Left ventricle myocardium superior (tissue), 1 donor: ENCODE measurements around the gene ZNF628. TPM values are rescaled to one million over a fixed set of nuclear protein-coding genes. Genes with fewer than 3 reads are reported as not detected.

Experiments used
- ATAC-seq: fragments of 200-7000 bp; cut with Tn5 transposase; one replicate; pipeline ENCODE4 v1.9.1; 2020; ENCODE audit warnings: mild to moderate bottlenecking, moderate library complexity
- DNase-seq: peaks from one replicate; pipeline ENCODE4 v3.0.0-alpha.2; 2020
- intact Hi-C: fragments of 100-400 bp; cut with micrococcal nuclease; formaldehyde crosslinking; loops from one replicate; pipeline ENCODE4 v1.11.0; 2022
- total RNA-seq: library from RNA; stranded (reverse); fragmentation: NEBNext Ultra II Directional; extraction: Animal tissue kit (Norgen Biotek cat#: 25700); gene quantifications from one replicate; pipeline ENCODE4 v1.2.1, GENCODE V29; 2021
- donor health status: DM: no; HTN: yes; CAD: no; lungs with severe emphysema.

The ZNF628 gene
- total RNA-seq, 1 donor from 2014 or later: 6.4 TPM

GRCh38 chr19:55481148-55481793 is 4.9 kb downstream of the ZNF628 start:
- ATAC-seq: no peak
- DNase-seq: no peak
- intact Hi-C loops: no loop called here

GRCh38 chr19:55481794-55482155 is 5.4 kb downstream of the ZNF628 start:
- DNase-seq: no peak
- intact Hi-C loops: no loop called here

GRCh38 chr19:55482156-55482961 is 5.9 kb downstream of the ZNF628 start:
- intact Hi-C loops: no loop called here
- ATAC-seq (no peak), DNase-seq (no peak)

More at GRCh38 chr19:55481794-55482155, 5.4 kb downstream of the ZNF628 start:
- ATAC-seq: no peak

- ATAC-seq (no peak), DNase-seq (no peak)
- intact Hi-C loops: no loop called here
Measured at GRCh38 chr19:55482967-55483705, 6.7 kb downstream of the ZNF628 start.

GRCh38 chr19:55483706-55484592 is 7.5 kb downstream of the ZNF628 start:
- DNase-seq: peak; percentile 25
- intact Hi-C loops: no loop called here
- no peak for ATAC-seq

- peak; percentile 39 for ATAC-seq
- intact Hi-C loops: no loop called here
- peak; percentile 77 for DNase-seq
Measured at GRCh38 chr19:55484593-55485438, 8.4 kb downstream of the ZNF628 start, which contains the start of gene NAT14. NAT14 (plus strand) TSS chr19:55485188; CDS start chr19:55485709, 521 bp downstream.

- DNase-seq (peak; percentile 28), ATAC-seq (no peak)
- intact Hi-C loops: no loop called here
Measured at GRCh38 chr19:55485439-55486011, 9.1 kb downstream of the ZNF628 start.

GRCh38 chr19:55486043-55486970 is 9.9 kb downstream of the ZNF628 start:
- no peak for ATAC-seq
- intact Hi-C loops: no loop called here
- DNase-seq: peak; percentile 51

GRCh38 chr19:55486971-55487923 is 10.8 kb downstream of the ZNF628 start:
- DNase-seq: peak; percentile 73
- intact Hi-C loops: no loop called here
- ATAC-seq: peak; percentile 64

GRCh38 chr19:55487924-55488687 is 11.7 kb downstream of the ZNF628 start, which contains the start of gene SSC5D:
SSC5D (plus strand) TSS chr19:55488436; CDS start chr19:55488590, 154 bp downstream.
- DNase-seq (peak; percentile 63), ATAC-seq (peak; percentile 25)

GRCh38 chr19:55488986-55489710 is 12.7 kb downstream of the ZNF628 start:
- intact Hi-C loops: no loop called here
- ATAC-seq (no peak), DNase-seq (peak; percentile 45)

More at GRCh38 chr19:55487924-55488687, 11.7 kb downstream of the ZNF628 start, which contains the start of gene SSC5D:
- intact Hi-C loops: no loop called here

GRCh38 chr19:55489711-55490477 is 13.5 kb downstream of the ZNF628 start:
- intact Hi-C loops: no loop called here
- DNase-seq (no peak), ATAC-seq (no peak)
